Measurements from ENCODE around the gene KANSL1L. TPM values are rescaled to one million over a fixed set of nuclear protein-coding genes. Genes with fewer than 3 reads are reported as not detected.

The KANSL1L gene
- total and polyA plus RNA-seq, 12 donors: 4.0 to 27.3 (median 18.9) TPM

GRCh38 chr2:210198326-210198725 lies 27.1 kb upstream of the KANSL1L start:
- no peaks in the 10 kb centered on the region for H3K36me3 ChIP-seq
- DNase-seq (no peak), ATAC-seq (no peak)
- no peak overlapping the region for H3K27ac ChIP-seq
- no peaks in the 10 kb centered on the region for H3K9me3 ChIP-seq
- intact Hi-C loops (cut with DNase I): loop anchor here in 6 of 10 donors (5.0 to 10.0 kb wide), 7 partner anchors 124 to 874 kb away; no protein-coding TSS in a partner anchor
- H3K27me3 ChIP-seq: peaks cover 0 to 2% (median 0%) of the 10 kb centered on the region in 7 donors
- peaks cover 0 to 11% (median 0%) of the 10 kb centered on the region in 9 donors for H3K4me1 ChIP-seq
- WGBS, 2 donors: 45 to 46% methylated on average over 1 of the region's 1 CpG
- no peak for TF ChIP-seq CTCF (IDR thresholded peaks at IDR 0.05)
- no peak overlapping the region for H3K4me3 ChIP-seq

GRCh38 chr2:210197720-210198119 lies 26.5 kb upstream of the KANSL1L start:
- TF ChIP-seq CTCF (IDR thresholded peaks at IDR 0.05): no peak
- H3K27ac ChIP-seq: no peak overlapping the region
- 90% methylated on average over 2 of the region's 2 CpGs for WGBS, 2 donors
- peaks cover 0 to 2% (median 0%) of the 10 kb centered on the region in 7 donors for H3K27me3 ChIP-seq
- ATAC-seq: no peak
- peaks cover 0 to 11% (median 0%) of the 10 kb centered on the region in 9 donors for H3K4me1 ChIP-seq
- no peak for DNase-seq
- no peaks in the 10 kb centered on the region for H3K9me3 ChIP-seq
- H3K4me3 ChIP-seq: no peak overlapping the region
- intact Hi-C loops (cut with DNase I): loop anchor here in 9 of 10 donors (1.0 to 10.0 kb wide), 12 partner anchors 123 to 873 kb away; no protein-coding TSS in a partner anchor
- no peaks in the 10 kb centered on the region for H3K36me3 ChIP-seq

GRCh38 chr2:210195101-210195852 lies 24.1 kb upstream of the KANSL1L start:
- no peaks in the 10 kb centered on the region for H3K27me3 ChIP-seq
- H3K4me3 ChIP-seq: peak overlapping the region in 8 of 10 donors; percentile 1 to 44 (median 36)
- DNase-seq (peak in 1 of 2 donors; percentile 19), ATAC-seq (peak in 4 of 8 donors; percentile 43 to 68 (median 58))
- no peak overlapping the region for H3K27ac ChIP-seq
- intact Hi-C loops (cut with DNase I): loop anchor here in 8 of 10 donors (1.0 to 10.0 kb wide), 10 partner anchors 120 to 870 kb away; no protein-coding TSS in a partner anchor
- H3K36me3 ChIP-seq: no peaks in the 10 kb centered on the region
- peaks cover 0 to 11% (median 0%) of the 10 kb centered on the region in 9 donors for H3K4me1 ChIP-seq
- TF ChIP-seq CTCF (IDR thresholded peaks at IDR 0.05): peak; percentile 52 to 88 (median 73)
- no peaks in the 10 kb centered on the region for H3K9me3 ChIP-seq
- WGBS, 2 donors: 19 to 23% methylated on average over 8 of the region's 8 CpGs

GRCh38 chr2:210190345-210190744 lies 19.1 kb upstream of the KANSL1L start:
- Histone ChIP-seq H3K4me1 (peaks cover 0 to 8% (median 0%) of the 10 kb centered on the region in 9 donors), H3K27ac (no peak overlapping the region), H3K4me3 (no peak overlapping the region), H3K9me3 (peaks cover 0 to 19% (median 10%) of the 10 kb centered on the region in 11 donors), H3K36me3 (no peaks in the 10 kb centered on the region), H3K27me3 (no peaks in the 10 kb centered on the region)
- ATAC-seq: no peak
- no peak for TF ChIP-seq CTCF (IDR thresholded peaks at IDR 0.05)
- no peak for DNase-seq
- intact Hi-C loops (cut with DNase I): loop anchor here in 3 of 10 donors (10.0 kb wide), 4 partner anchors 116 to 866 kb away; no protein-coding TSS in a partner anchor
- WGBS, 2 donors: 90 to 92% methylated on average over 4 of the region's 4 CpGs
